ENCODE measurements around the gene KIF26B.
"Not testable (repeated sequence)": the region's sequence is repeated elsewhere in the genome, so short reads cannot be mapped to it uniquely, and the experiment has no call there.

The KIF26B gene

DNA sequence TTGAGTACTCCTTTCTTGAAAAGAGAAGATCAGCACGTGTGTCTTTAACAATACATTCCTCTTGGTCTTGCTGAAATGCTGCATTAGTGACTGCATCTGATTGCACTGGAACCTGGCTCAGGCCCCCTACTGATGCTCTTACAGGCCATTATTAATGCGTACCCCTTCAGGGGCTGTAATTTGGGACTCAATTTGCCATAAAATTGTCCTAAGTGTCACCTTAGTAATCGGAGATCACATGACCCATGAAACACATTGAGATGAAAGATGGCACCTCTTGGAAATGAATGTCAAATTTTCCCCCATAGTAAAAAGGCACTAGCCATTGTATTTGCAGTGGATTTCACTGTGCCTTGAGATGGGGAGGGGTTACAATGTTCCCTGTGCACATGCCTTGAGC, 563.3 kb downstream of the KIF26B start:
- no peak for DNase-seq

DNA sequence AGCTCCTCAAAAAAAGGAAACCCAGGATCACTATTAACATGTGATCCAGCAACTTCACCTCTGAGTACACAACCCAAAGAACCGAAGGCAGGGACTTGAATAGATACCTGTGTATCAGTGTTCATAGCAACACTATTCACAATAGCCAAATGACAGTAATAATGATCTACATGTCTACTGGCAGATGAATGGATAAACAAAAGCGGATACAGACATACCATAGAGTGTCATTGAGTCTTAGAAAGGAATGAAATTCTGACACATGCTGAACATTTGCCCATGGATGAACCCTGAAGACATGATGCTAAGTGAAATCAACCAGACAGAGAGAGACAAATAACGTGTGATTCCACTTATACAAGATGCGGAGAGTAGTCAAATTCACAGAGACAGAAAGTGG, 564.2 kb downstream of the KIF26B start:
- DNase-seq = no peak

DNA sequence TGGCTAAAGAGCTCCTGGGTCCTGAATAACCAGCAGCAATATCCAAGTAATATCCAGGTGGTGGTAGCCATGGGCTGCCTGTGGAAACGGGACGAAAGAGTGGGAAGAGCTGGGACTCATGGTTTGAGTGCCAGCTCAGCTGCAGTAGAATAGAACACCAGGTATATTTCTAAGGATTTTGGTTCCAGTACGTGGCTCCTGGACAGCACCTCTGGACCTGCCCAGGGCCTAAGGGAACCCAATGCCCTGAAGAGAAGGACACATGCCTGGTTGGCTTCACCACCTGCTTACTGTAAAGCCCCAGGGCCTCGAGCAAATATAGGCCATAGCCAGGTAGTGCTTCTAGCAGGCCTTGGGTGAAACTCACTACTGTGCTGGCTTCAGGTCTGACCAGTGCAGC, 566.7 kb downstream of the KIF26B start:
- DNase-seq = no peak

DNA sequence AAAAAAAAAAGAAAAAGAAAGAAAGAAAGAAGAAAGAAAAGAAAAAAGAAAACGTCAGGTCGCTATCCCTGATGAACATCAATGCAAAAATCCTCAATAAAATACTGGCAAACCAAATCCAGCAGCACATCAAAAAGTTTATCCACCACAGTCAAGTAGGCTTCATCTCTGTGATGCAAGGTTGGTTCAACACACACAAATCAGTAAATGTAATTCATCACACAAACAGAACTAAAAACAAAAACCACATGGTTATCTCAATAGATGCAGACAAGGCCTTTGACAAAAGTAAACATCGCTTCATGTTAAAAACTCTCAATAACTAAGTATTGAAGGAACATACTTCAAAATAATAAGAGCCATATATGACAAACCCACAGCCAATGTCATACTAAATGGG, 573.2 kb downstream of the KIF26B start:
- DNase-seq = not testable (repeated sequence)

DNA sequence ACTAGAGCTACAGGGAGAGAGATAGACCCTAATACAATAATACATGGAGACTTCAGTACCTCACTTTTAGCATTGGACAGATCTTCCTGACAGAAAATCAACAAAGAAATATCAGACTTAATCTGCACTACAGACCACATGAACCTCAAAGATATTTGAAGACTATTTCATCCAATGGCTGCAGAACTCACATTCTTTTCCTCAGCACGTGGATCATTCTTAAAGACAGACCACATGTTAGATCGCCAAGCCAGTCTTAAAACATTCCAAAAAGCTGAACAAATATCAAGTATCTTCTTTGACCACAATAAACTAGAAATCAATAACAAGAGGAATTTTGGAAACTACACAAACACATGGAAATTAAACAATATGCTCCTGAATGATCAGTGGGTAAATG, 576.0 kb downstream of the KIF26B start:
- no peak for DNase-seq

DNA sequence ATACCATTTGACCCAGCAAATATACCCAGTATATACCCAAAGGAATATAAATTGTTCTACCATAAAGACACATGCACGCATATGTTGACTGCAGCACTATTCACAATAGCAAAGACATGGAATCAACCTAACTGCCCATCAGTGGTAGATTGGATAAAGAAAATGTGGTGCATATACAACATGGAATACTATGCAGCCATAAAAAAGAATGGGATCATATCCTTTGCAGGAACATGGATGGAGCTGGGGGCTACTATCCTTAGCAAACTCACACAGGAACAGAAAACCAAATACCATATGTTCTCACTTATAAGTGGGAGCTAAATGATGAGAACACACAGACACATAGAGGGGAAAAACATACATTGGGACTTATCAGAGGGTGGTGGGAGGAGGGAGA, 585.6 kb downstream of the KIF26B start:
- not testable (repeated sequence) for DNase-seq

DNA sequence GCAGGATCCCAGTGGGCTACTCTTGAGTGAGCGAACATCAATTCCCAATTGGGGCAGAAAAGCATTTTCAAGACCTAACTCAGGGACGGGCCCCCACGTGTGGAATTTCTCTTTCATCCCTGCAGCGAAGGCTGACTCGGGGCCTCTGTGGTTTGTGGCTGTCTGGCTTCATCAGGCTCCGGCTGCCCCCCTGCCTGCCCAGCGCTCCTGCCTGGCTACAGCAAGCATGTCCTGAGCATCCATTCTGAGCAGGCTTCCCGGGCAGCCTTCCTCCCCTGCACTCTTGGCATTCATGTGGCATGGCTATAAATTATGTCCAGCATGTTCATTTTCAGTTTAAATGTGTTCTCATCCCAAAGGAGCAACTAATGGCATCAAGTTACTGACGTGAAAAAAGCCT, 588.1 kb downstream of the KIF26B start:
- DNase-seq = no peak

DNA sequence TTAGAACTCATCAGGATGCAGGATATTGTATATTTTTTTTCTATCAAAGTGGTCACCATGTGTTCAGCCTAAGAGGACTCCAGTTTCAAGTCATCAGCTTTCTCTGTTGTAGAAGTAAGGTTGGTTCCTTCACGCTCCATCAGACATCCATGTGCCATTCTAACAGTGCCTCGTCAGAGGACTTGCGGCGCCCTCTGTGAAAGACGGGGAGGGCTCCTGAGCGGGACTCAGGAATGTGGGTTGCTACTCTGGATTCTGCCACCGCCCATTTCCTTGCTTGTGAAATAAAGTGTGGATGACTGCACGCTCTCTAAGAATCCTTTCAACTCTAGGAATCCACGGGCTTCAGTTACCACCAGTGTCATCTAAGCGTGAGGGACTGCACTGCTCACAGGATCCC, 593.5 kb downstream of the KIF26B start:
- DNase-seq = no peak

DNA sequence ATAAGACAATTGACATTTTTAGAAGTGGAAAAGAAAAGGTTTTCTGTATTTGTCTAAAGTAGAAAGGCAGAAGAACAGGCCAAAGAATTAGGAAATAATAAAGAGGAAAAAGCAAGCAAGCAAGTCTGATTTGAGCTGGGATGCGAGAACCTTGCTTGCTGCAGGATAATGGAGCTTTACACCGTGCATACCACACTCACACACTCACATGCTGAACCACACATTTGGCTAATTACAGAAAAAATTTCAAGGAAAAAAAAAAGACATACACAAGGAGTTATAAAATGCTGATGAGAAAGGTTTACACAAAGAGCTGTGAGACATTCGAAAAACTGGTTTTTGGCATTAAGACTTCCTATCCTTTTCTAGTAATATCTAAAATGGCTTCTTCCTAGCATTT, 593.9 kb downstream of the KIF26B start:
- DNase-seq = no peak

DNA sequence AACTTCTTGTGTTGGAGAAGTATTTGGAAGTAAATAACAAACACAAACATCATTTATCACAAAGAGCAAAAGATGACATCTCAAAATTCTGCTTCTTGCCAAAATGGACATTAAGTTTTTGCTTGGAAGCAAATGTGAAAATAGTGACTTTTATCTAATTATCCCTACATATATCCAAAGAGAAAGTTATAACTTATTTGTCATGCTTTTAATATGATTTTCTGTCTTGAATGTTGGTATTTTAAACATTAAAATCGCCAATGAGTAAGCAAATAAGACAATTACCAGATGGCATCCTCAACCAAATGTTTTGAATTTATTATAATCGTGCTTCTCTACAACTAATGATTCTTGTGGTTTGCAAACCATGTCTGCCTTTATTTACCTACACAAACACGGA, 594.3 kb downstream of the KIF26B start:
- no peak for DNase-seq

DNA sequence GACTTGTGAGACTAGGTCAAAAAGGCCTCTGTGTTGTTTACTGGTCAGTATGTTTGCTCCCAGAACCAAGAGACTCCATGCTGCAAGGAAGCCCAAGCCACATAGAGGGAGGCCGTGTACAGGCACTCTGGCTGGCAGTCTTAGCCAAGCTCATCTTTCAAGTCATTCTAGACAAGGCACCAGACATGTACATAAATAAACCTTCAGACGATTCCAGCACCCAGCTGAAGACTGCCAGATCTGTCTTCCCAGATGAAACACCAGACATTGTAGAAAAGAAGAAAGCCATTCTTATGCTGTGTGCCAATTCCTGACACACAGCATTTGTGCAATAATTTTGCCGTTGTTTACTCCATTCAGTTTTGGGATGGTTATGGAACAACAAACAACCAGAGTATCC, 595.5 kb downstream of the KIF26B start:
- DNase-seq = no peak

DNA sequence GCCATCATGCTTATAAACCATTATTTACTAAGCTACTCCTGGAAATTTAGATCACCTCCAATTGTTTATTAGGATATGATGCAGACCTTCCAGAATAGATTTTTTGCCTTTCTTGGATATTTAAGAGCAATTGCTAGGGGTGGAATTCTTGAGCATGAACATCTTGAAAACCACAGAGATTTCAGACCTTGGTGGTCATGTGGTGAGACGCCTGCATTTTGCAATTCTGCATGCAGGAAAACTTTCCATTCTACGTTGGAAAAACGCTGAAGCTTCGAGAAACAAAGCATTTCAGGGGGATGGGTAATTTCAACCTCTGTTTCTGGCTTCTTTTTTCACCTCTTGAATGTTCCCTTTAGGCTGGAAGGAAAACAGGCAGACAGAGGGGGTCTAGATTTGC, 596.3 kb downstream of the KIF26B start:
- no peak for DNase-seq

DNA sequence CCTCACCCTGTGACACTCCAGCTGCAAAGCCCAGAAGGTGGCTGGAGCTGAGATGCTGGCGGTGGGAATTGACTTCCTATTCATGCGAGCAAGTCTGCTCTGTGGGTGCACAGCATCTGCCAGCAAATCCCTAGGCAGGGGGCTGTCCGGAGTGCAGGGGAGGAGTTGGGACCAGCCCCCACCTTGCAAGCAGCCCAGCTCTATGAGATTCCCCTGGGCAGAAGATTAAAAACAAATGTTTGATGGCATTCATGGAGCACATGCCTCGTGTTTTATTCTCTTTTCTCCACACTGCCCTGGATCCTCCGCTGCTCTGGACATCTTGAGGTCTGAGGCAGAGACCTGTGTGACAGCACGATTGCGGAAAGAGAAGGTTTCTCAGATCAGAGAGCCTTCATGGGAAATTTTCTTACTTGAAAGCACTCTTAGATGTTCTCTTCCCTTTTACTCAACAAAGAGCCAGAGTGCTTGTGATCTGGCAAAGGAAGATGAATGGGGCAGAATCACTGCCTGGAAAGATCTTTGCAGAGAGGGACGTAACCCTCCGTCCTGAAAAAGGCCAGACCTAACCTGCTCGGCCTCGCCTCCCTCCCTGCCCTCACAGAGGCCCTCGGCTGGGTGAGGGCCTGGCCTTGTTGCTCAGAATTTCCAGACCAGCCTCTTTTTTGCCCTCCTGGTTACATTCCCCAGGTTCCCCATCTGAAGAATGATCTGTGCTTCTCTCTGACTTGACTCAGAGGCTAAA, 597.1 kb downstream of the KIF26B start:
- DNase-seq = no peak

DNA sequence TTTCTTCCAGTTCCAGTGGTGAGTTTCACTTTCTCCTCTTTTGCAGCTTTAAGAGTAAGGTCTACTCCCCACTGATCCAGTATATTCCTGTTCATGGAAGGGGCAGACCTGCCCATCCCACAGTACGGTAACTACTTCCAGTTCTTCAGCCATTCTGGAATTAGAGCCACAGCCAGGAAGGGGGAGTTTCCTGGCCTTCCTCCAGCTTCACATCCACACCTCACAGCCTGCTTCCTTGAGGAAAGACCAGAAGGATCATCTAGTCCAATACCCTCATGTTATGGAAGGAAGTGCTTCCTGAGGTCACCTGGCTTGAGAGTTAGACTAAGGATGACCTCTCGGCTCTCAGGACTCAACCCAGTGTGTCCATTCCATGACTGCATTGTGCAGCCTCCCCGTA, 597.8 kb downstream of the KIF26B start:
- DNase-seq = no peak

DNA sequence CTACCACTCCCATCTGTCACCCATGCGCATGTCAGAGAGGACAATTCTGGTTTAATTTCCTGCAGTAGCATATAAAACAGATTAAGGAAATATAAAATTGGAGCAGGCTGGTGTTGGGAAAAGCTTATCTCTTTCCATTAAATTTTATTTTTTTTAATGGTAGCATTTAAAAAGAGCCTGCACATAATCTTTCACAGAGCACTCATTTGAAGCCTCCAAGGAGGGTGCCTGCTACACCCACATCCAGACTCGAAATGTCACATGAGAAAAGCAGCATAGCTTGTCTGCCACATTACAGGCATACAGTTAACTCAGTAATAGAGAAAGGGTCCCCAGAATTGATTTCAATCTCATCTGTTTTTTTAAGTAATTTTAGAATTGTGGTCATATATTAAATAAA, 599.0 kb downstream of the KIF26B start:
- no peak for DNase-seq

DNA sequence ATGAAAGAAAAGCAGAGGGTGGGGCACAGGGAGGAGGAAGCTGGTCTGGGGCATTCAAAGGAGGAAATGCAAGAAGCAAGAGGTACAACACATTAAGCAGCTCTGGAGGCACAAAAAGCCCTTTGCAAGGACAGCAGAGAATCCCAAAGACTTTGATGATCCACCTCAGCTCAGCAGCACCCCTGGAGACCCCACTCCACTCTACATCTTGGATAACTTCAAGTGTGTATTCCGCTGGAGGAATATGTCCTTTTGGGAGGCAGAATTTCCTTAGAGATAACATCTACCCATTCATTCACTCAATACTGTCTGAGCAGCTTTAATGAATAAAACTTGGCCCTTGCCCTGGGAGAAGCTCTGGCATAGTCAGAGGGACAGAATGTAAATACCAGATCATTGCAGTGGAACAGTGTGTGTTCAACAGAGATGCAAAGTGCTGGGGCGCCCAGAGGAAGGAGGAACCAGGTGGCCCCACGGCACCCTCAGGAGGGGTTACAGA, 599.7 kb downstream of the KIF26B start:
- DNase-seq = no peak

All from activated CD4-positive, alpha-beta T cell treated with anti-CD3 and anti-CD28 coated beads, Interleukin-10, Interleukin-2, amounts not matched to agents 100 ng/mL and 50 ng/mL, durations not matched to agents 16 hours and 8 hours (primary cell).